K562 (cell line): Measurements from ENCODE around the gene CDKN2B. TPM values are rescaled to one million over a fixed set of nuclear protein-coding genes. Genes with fewer than 3 reads are reported as not detected.

Source experiments
- ATAC-seq: fragments of 200-7000 bp; cut with Tn5 transposase; 3 replicates; pipeline ENCODE4 v1.9.1; 2020; ENCODE audit warnings: moderate library complexity
- BruUV-seq: library from RNA; stranded (reverse); fragments of 400-500 nt; replicated peaks from 2 replicates; lab custom pipeline; 2021; lab: Mats Ljungman, UMichigan
- CTCF ChIA-PET: fragments of 300-600 bp; formaldehyde crosslinking; extraction: SDS; loops from one replicate; lab custom pipeline; 2021; ENCODE audit warnings: low intra/inter-chr PET ratio; lab: Yijun Ruan, JAX
- POLR2A ChIA-PET: fragments of 300-600, 350-650 bp; sonication (Branson Sonifier 250); formaldehyde crosslinking; extraction: SDS; loops from one replicate; lab custom pipeline; 2021; ENCODE audit warnings: antibody characterized with exemption, inconsistent platforms; lab: Yijun Ruan, JAX
- DNase-seq, 4 experiments: peaks; one replicate each; pipeline versions ENCODE4 v3.0.0 to v3.0.0-alpha.2; 2011 to 2018; ENCODE audit warnings: low spot score in 3 of 4, mixed read lengths in 3 of 4; ENCODE audit errors: extremely low read depth in 1 of 4
- FAIRE-seq: peaks from 2 replicates; lab custom pipeline; 2011; peaks lifted over from hg19 to GRCh38; lab: Jason Lieb, UNC
- H2AFZ ChIP-seq: 2 replicates; pipeline ENCODE4 v1.6.0; 2011; ENCODE audit warnings: low read depth, low read length, control low read depth, inconsistent platforms
- H3K27ac ChIP-seq: fragments of 200-600 bp; 3 replicates; pipeline ENCODE4 v1.8.0; 2011; ENCODE audit warnings: low read depth, mild to moderate bottlenecking, control low read depth, inconsistent platforms, low read length, moderate library complexity, mixed read lengths; ENCODE audit errors: extremely low read depth
- H3K27me3 ChIP-seq, 2 experiments: fragments of 300-600 bp in 1 of 2; 2 replicates in 1 of 2; 3 replicates in 1 of 2; pipeline versions ENCODE4 v1.6.0 to v1.8.0; 2011; ENCODE audit warnings: inconsistent platforms in 2 of 2, low read length in 2 of 2, mild to moderate bottlenecking in 1 of 2, mixed read lengths in 1 of 2, moderate library complexity in 1 of 2; ENCODE audit not compliant: control insufficient read depth in 2 of 2, insufficient read depth in 2 of 2
- H3K36me3 ChIP-seq: fragments of 300-600 bp; 3 replicates; pipeline ENCODE4 v1.8.0; 2011; ENCODE audit warnings: mild to moderate bottlenecking, low read length, inconsistent platforms; ENCODE audit not compliant: control insufficient read depth, insufficient read depth
- H3K4me1 ChIP-seq, 2 experiments: fragments of 200-600 bp in 1 of 2; replicated peaks in 1 of 2; 2 replicates in 1 of 2; 3 replicates in 1 of 2; pipeline versions ENCODE4 v1.5.1 to v1.8.0; 2011; ENCODE audit warnings: inconsistent platforms in 2 of 2, low read length in 2 of 2, mild to moderate bottlenecking in 1 of 2, mixed read lengths in 1 of 2, moderate library complexity in 1 of 2; ENCODE audit not compliant: control insufficient read depth in 2 of 2, insufficient read depth in 2 of 2
- H3K4me2 ChIP-seq: 2 replicates; pipeline ENCODE4 v1.6.1; 2011; ENCODE audit warnings: low read length, control low read depth, inconsistent platforms, mixed read lengths; ENCODE audit not compliant: insufficient read depth
- H3K4me3 ChIP-seq: fragments of 200-600 bp; sonication (generic), shearing (Covaris generic); 2 replicates; pipeline ENCODE4 v1.5.1; 2016; ENCODE audit warnings: control low read depth, inconsistent platforms
- H3K79me2 ChIP-seq: fragments of 200-600 bp; 3 replicates; pipeline ENCODE4 v1.8.0; 2011; ENCODE audit warnings: low read length, inconsistent platforms; ENCODE audit not compliant: control insufficient read depth, insufficient read depth
- H3K9ac ChIP-seq, 2 experiments: 2 replicates each; pipeline versions ENCODE4 v1.6.0 to v1.6.1; 2011; ENCODE audit warnings: low read depth in 2 of 2, low read length in 2 of 2, control low read depth in 1 of 2, inconsistent platforms in 1 of 2, mild to moderate bottlenecking in 1 of 2, mixed read lengths in 1 of 2; ENCODE audit not compliant: insufficient read depth in 1 of 2
- H3K9me1 ChIP-seq: one replicate; pipeline ENCODE4 v1.6.0; 2011; ENCODE audit warnings: inconsistent platforms, mild to moderate bottlenecking, low read length, moderate library complexity; ENCODE audit not compliant: control insufficient read depth, insufficient read depth
- H3K9me3 ChIP-seq: replicated peaks from 2 replicates; pipeline ENCODE4 v1.5.1; 2011; ENCODE audit warnings: low read depth, low read length, inconsistent platforms; ENCODE audit not compliant: control insufficient read depth, insufficient read depth
- H4K20me1 ChIP-seq: replicated peaks from 2 replicates; pipeline ENCODE4 v1.6.1; 2011; ENCODE audit warnings: low read length, inconsistent platforms, mixed read lengths; ENCODE audit not compliant: control insufficient read depth, insufficient read depth
- CBX5 ChIP-seq: IDR thresholded peaks from 2 replicates; pipeline ENCODE4 v1.6.1; 2014; ENCODE audit warnings: low read depth, borderline replicate concordance
- CREB3 ChIP-seq: fragments of 450-650 bp; conservative IDR thresholded peaks from 2 replicates; pipeline ENCODE4 v1.6.1; 2016; ENCODE audit warnings: missing genetic modification characterization, low read depth, mild to moderate bottlenecking, missing compliant biosample characterization, moderate library complexity
- EWSR1 ChIP-seq: fragments of 450-650 bp; IDR thresholded peaks from 2 replicates; pipeline ENCODE4 v1.6.1; 2018; ENCODE audit warnings: borderline replicate concordance, mild to moderate bottlenecking, low read depth, moderate library complexity; ENCODE audit not compliant: partially characterized antibody
- MED1 ChIP-seq: sonication (generic); formaldehyde crosslinking; IDR thresholded peaks from 2 replicates; pipeline ENCODE4 v1.8.1; 2023; ENCODE audit warnings: missing genetic modification reagents, borderline replicate concordance
- MTA2 ChIP-seq: fragments of 450-650 bp; IDR thresholded peaks from 2 replicates; pipeline ENCODE4 v1.6.1; 2016; ENCODE audit warnings: low read depth
- SREBF1 ChIP-seq: fragments of 150-350 bp; IDR thresholded peaks from 2 replicates; pipeline ENCODE4 v1.6.1; 2014; ENCODE audit warnings: antibody characterized with exemption, low read depth, low read length, borderline replicate concordance
- ZNF133 ChIP-seq: fragments of 250-450 bp; sonication (Bioruptor Pico); IDR thresholded peaks from 2 replicates; pipeline ENCODE4 v1.4.0; 2020; ENCODE audit warnings: mild to moderate bottlenecking
- ZNF23 ChIP-seq: fragments of 250-450 bp; sonication (Bioruptor Pico); IDR thresholded peaks from 2 replicates; pipeline ENCODE4 v1.4.0; 2020; ENCODE audit warnings: mild to moderate bottlenecking
- WGBS: fragments of 100-300 bp; shearing (Covaris generic); methylation state at CpG from one replicate; pipeline ENCODE4 v1.1.6; 2016; ENCODE audit warnings: low coverage, mixed read lengths; ENCODE audit not compliant: insufficient coverage; ENCODE audit errors: missing lambda C conversion rate; 5-methylcytosine and 5-hydroxymethylcytosine counted together
- in situ Hi-C: fragments of 300-500 bp; cut with MboI; formaldehyde crosslinking; loops from 4 replicates; pipeline ENCODE4 v1.15.0; 2018; ENCODE audit warnings: inconsistent platforms, mixed read lengths
- intact Hi-C: fragments of 100-400 bp; cut with micrococcal nuclease; formaldehyde crosslinking; loops from 2 replicates; pipeline ENCODE4 v1.14.2; 2022
- polyA plus RNA-seq, 8 experiments: library from polyadenylated mRNA; depleted of rRNA in 4 of 8; stranded (reverse) in 5 of 8; unstranded in 3 of 8; fragments of >200 nt; fragmentation: Nextera tagmentation in 2 of 8; fragmentation: Illumina TruSeq in 1 of 8; extraction: Ambion mirVana in 2 of 8; extraction: Trizol in 1 of 8; gene quantifications; 2 replicates each; pipeline versions ENCODE4 v1.2.1 to v1.2.3, GENCODE V29; 2011 to 2014; ENCODE audit warnings: inconsistent platforms in 1 of 8, missing spikeins in 1 of 8
- total RNA-seq, 7 experiments: library from RNA; depleted of rRNA in 6 of 7; stranded (reverse); fragments of >200 nt in 6 of 7; fragmentation: Illumina TruSeq in 2 of 7; extraction: Trizol in 2 of 7; gene quantifications; 2 replicates each; pipeline versions ENCODE4 v1.2.1 to v1.2.3, GENCODE V29; 2011 to 2021; ENCODE audit warnings: low replicate concordance in 1 of 7
- TF ChIP-seq, protein P1 (sequence below): fragments of 450-650 bp; formaldehyde crosslinking; IDR thresholded peaks from 2 replicates; pipeline ENCODE4 v1.4.0; 2022; ENCODE audit warnings: missing genetic modification characterization

Gene CDKN2B
- total and polyA plus RNA-seq, 9 of the 15 experiments (the other 6 are each of a cell fraction or from before 2014, with no cell fraction given), result not detected

GRCh38 chr9:22044583-22044982 is 35.5 kb upstream of the CDKN2B start (continued):
- TF ChIP-seq SREBF1 (no peak), ZNF133 (CRISPR knock-in tag) (no peak), CREB3 (tag) (no peak), MED1 (CRISPR knock-in tag) (no peak), CBX5 (no peak), EWSR1 (no peak)
- TF ChIP-seq, protein P1, sequence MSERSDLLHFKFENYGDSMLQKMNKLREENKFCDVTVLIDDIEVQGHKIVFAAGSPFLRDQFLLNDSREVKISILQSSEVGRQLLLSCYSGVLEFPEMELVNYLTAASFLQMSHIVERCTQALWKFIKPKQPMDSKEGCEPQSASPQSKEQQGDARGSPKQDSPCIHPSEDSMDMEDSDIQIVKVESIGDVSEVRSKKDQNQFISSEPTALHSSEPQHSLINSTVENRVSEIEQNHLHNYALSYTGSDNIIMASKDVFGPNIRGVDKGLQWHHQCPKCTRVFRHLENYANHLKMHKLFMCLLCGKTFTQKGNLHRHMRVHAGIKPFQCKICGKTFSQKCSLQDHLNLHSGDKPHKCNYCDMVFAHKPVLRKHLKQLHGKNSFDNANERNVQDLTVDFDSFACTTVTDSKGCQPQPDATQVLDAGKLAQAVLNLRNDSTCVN (CRISPR knock-in tag), result no peak

GRCh38 chr9:22043928-22044327 is 34.8 kb upstream of the CDKN2B start:
- no TSS peak for BruUV-seq
- Histone ChIP-seq H3K9me3 (no peaks in the 10 kb centered on the region), H3K27me3 (no peaks in the 10 kb centered on the region), H3K4me1 (no peaks in the 10 kb centered on the region), H3K4me3 (no peak overlapping the region), H3K9ac (no peak overlapping the region), H4K20me1 (no peaks in the 10 kb centered on the region), H3K4me2 (no peak overlapping the region), H3K36me3 (no peaks in the 10 kb centered on the region), H3K9me1 (no peaks in the 10 kb centered on the region), H2AFZ (no peak overlapping the region), H3K27ac (no peak overlapping the region), H3K79me2 (no peaks in the 10 kb centered on the region)
- in situ Hi-C loops (no loop called here), intact Hi-C loops (no loop called here)
- POLR2A ChIA-PET, result no interaction called here
- FAIRE-seq, result no peak
- no peak for TF ChIP-seq MTA2
- no peak for TF ChIP-seq ZNF23 (CRISPR knock-in tag)
- no peak for DNase-seq
- CTCF ChIA-PET, result no interaction called here
- no CpG with 5 or more reads among the region's 3 CpGs for WGBS
- ATAC-seq, result no peak
